ENCODE data around the gene BUD13. TPM values are rescaled to one million over a fixed set of nuclear protein-coding genes. Genes with fewer than 3 reads are reported as not detected.

The BUD13 gene
- total RNA-seq, 2 donors from 2014 or later: 12.2 to 16.0 TPM

GRCh38 chr11:116710001-116710674 is 62.6 kb downstream of the BUD13 start:
- DNase-seq (ENCODE audit: low spot score): no peak
- no peak overlapping the region for H3K27ac ChIP-seq
- TF ChIP-seq POLR2A (IDR thresholded peaks at IDR 0.05) (no peak), CTCF (IDR thresholded peaks at IDR 0.05) (no peak), POLR2AphosphoS5 (IDR thresholded peaks at IDR 0.05) (no peak)
- H3K4me1 ChIP-seq (replicated peaks): no peaks in the 10 kb centered on the region
- no peaks in the 10 kb centered on the region for H3K27me3 ChIP-seq (replicated peaks; ENCODE audit: insufficient read depth)
- intact Hi-C loops (cut with DNase I): no loop called here
- no peak overlapping the region for H3K4me3 ChIP-seq
- 42% methylated on average over 17 of the region's 17 CpGs for WGBS
- no peaks in the 10 kb centered on the region for H3K36me3 ChIP-seq
- H3K9me3 ChIP-seq: no peaks in the 10 kb centered on the region

- intact Hi-C loops (cut with DNase I): no loop called here
- Histone ChIP-seq H3K4me3 (no peak overlapping the region), H3K9me3 (no peaks in the 10 kb centered on the region), H3K36me3 (no peaks in the 10 kb centered on the region), H3K4me1 (replicated peaks) (no peaks in the 10 kb centered on the region), H3K27me3 (replicated peaks; ENCODE audit: insufficient read depth) (no peaks in the 10 kb centered on the region), H3K27ac (no peak overlapping the region)
- 40% methylated on average over 9 of the region's 9 CpGs for WGBS
- TF ChIP-seq POLR2AphosphoS5 (IDR thresholded peaks at IDR 0.05): no peak
- TF ChIP-seq POLR2A (IDR thresholded peaks at IDR 0.05): no peak
- TF ChIP-seq CTCF (IDR thresholded peaks at IDR 0.05): no peak
- no peak for DNase-seq (ENCODE audit: low spot score)
These were observed 65.0 kb downstream of the BUD13 start for GRCh38 chr11:116707746-116708145.

GRCh38 chr11:116707161-116707629 is 65.6 kb downstream of the BUD13 start:
- H3K27me3 ChIP-seq (replicated peaks; ENCODE audit: insufficient read depth): no peaks in the 10 kb centered on the region
- intact Hi-C loops (cut with DNase I): no loop called here
- no peak overlapping the region for H3K27ac ChIP-seq
- H3K4me3 ChIP-seq: no peak overlapping the region
- no peaks in the 10 kb centered on the region for H3K9me3 ChIP-seq
- H3K4me1 ChIP-seq (replicated peaks): no peaks in the 10 kb centered on the region
- 34% methylated on average over 23 of the region's 37 CpGs for WGBS
- no peak for DNase-seq (ENCODE audit: low spot score)
- TF ChIP-seq CTCF (IDR thresholded peaks at IDR 0.05): no peak
- no peaks in the 10 kb centered on the region for H3K36me3 ChIP-seq

GRCh38 chr11:116703421-116703820 is 69.4 kb downstream of the BUD13 start:
- H3K4me1 ChIP-seq (replicated peaks): no peaks in the 10 kb centered on the region
- WGBS: 37% methylated on average over 11 of the region's 11 CpGs
- H3K4me3 ChIP-seq: no peak overlapping the region
- H3K36me3 ChIP-seq: no peaks in the 10 kb centered on the region
- H3K27me3 ChIP-seq (replicated peaks; ENCODE audit: insufficient read depth): no peaks in the 10 kb centered on the region
- no peak for DNase-seq (ENCODE audit: low spot score)
- no peak overlapping the region for H3K27ac ChIP-seq
- TF ChIP-seq CTCF (IDR thresholded peaks at IDR 0.05) (no peak), POLR2AphosphoS5 (IDR thresholded peaks at IDR 0.05) (no peak), POLR2A (IDR thresholded peaks at IDR 0.05) (no peak)
- no peaks in the 10 kb centered on the region for H3K9me3 ChIP-seq
- intact Hi-C loops (cut with DNase I): no loop called here

- H3K27me3 ChIP-seq (replicated peaks; ENCODE audit: insufficient read depth): no peaks in the 10 kb centered on the region
- no peak overlapping the region for H3K27ac ChIP-seq
- H3K4me1 ChIP-seq (replicated peaks): no peaks in the 10 kb centered on the region
- 78% methylated on average over 8 of the region's 8 CpGs for WGBS
- H3K36me3 ChIP-seq: no peaks in the 10 kb centered on the region
- intact Hi-C loops (cut with DNase I): no loop called here
- no peak for DNase-seq (ENCODE audit: low spot score)
- H3K4me3 ChIP-seq: no peak overlapping the region
- no peaks in the 10 kb centered on the region for H3K9me3 ChIP-seq
- no peak for TF ChIP-seq CTCF (IDR thresholded peaks at IDR 0.05)
- TF ChIP-seq POLR2A (IDR thresholded peaks at IDR 0.05): no peak
- TF ChIP-seq POLR2AphosphoS5 (IDR thresholded peaks at IDR 0.05): no peak
These were observed 69.9 kb downstream of the BUD13 start for GRCh38 chr11:116702772-116703385.
